GM12801 (cell line): ENCODE measurements around the gene CCDC57.

ENCODE experiments used
- CTCF ChIP-seq: IDR thresholded peaks from one replicate; pipeline ENCODE4 v1.5.1; 2011; ENCODE audit warnings: control low read depth; ENCODE audit not compliant: insufficient read length; ENCODE audit errors: extremely low read depth

The CCDC57 gene

GRCh38 chr17:82193520-82194220, 19.0 kb downstream of the CCDC57 start:
- TF ChIP-seq CTCF, result no peak

- no peak for TF ChIP-seq CTCF
These were observed 24.4 kb downstream of the CCDC57 start for GRCh38 chr17:82188001-82188961.

- TF ChIP-seq CTCF, result no peak
These were observed 25.1 kb downstream of the CCDC57 start for GRCh38 chr17:82187500-82187899.

GRCh38 chr17:82186221-82186620, 26.4 kb downstream of the CCDC57 start:
- TF ChIP-seq CTCF, result no peak

DNA sequence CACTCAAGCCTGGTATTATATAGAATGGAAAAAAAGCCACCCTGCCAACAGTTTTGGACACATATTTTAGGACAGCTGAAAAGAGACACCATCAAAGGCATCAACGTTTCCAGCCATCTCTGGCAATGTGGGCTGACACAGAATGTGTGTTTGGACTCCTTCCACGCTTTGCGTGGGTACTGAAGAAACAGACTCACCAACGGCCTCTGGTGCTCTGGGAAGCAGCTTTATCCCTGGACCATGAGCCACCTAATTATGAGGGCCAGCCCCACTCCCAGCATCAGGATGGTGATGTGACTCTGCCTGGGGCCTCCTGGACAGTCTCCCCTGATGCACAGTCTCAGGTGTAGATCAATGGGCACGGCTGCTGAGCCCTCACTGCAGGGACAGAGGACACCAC, 27.9 kb downstream of the CCDC57 start:
- no peak for TF ChIP-seq CTCF

DNA sequence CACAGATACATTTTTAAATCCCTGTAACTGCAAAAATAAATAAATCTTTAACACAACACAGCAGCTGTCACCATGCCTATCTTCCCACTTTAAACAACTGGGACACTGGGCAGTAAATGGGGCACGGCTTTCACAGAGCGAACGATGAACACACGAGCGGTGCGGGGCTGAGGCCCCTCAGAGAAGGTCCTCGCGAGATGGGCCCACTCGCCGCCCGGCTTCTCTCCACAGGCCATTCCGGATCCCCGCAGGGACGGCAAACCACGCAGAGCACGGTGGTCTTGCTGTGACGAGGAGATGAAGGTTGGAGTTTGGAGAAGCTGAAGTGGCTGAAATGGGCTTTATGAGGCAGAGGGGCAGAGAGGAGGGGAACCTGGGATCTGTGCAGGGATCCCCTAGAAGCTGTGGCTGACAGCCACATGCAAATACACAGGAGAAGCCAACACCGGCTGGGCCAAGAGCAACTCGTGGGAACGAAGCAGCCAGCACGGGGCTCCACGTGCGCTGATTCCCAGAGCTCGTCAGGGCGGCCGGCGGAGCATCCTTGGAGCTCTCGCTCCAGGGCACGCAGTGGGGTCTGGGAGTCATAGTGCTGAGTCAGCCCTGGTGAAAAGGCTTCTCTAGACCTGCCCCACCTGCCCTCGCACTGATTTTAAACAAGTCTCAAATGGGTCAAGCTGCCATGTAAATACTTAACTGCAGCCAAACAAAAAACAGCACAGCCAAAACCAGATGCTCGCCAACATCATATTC, 31.7 kb downstream of the CCDC57 start:
- no peak for TF ChIP-seq CTCF

GRCh38 chr17:82179946-82180475, 32.6 kb downstream of the CCDC57 start:
- TF ChIP-seq CTCF, result no peak
